ENCODE data around the gene WDR88.

DNA sequence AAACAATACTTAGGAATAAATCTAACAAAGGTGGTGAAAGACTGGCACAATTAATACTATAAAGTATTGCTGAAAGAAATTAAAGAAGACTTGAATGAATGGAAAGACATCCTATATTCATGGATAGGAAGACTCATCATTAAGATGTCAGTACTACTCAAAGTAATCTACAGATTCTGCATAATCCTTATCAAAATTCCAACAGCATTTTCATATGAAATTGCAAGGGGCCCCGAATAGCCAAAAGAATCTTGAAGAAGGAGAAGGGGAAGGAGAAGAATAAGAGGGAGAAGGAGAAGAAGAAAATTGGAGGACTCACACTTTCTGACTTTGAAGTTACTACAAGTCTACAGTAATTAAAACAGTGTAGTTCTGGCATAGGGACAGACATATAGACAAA is 36.6 kb downstream of the WDR88 start:
- no peak for TF ChIP-seq TAF1 (IDR thresholded peaks at IDR 0.05; ENCODE audit: low read depth, low read length)
- TF ChIP-seq POLR2A (IDR thresholded peaks at IDR 0.05; ENCODE audit: low read depth, low read length): no peak

All from GM12891 (cell line).